ENCODE data around the gene PDLIM5.

PDLIM5 gene

GRCh38 chr4:94610145-94610544 is 158.4 kb downstream of the PDLIM5 start:
- Histone ChIP-seq H3K4me1 (ENCODE audit: insufficient read depth, low read length, poor library complexity, severe bottlenecking) (no peaks in the 10 kb centered on the region), H3K9ac (ENCODE audit: low read depth, low read length, poor library complexity, severe bottlenecking) (no peak overlapping the region), H3K27me3 (ENCODE audit: insufficient read depth, low read length, poor library complexity, severe bottlenecking) (no peaks in the 10 kb centered on the region), H3K9me3 (ENCODE audit: insufficient read depth, low read depth, low read length) (no peaks in the 10 kb centered on the region), H3K4me2 (ENCODE audit: low read depth, low read length, poor library complexity, severe bottlenecking) (no peak overlapping the region), H3K9me2 (replicated peaks; ENCODE audit: low read depth, low read length) (no peaks in the 10 kb centered on the region), H3K79me2 (ENCODE audit: insufficient read depth, low read length) (no peaks in the 10 kb centered on the region), H2AFZ (ENCODE audit: low read length) (no peak overlapping the region), H4K20me1 (ENCODE audit: insufficient read depth, low read length, poor library complexity, severe bottlenecking) (no peaks in the 10 kb centered on the region), H3K36me3 (ENCODE audit: insufficient read depth, low read length) (no peaks in the 10 kb centered on the region), H3K4me3 (ENCODE audit: low read length, poor library complexity, severe bottlenecking) (no peak overlapping the region), H3F3A (ENCODE audit: low read depth) (no peaks in the 10 kb centered on the region)
- no peak for TF ChIP-seq CTCF (conservative IDR thresholded peaks at IDR 0.05; ENCODE audit: low read length)
- no peak for TF ChIP-seq EZH2phosphoT487 (IDR thresholded peaks at IDR 0.05; ENCODE audit: borderline replicate concordance)

GRCh38 chr4:94613248-94613647 is 161.5 kb downstream of the PDLIM5 start:
- no peaks in the 10 kb centered on the region for H3K4me1 ChIP-seq (ENCODE audit: insufficient read depth, low read length, poor library complexity, severe bottlenecking)
- H4K20me1 ChIP-seq (ENCODE audit: insufficient read depth, low read length, poor library complexity, severe bottlenecking) = no peaks in the 10 kb centered on the region
- TF ChIP-seq EZH2phosphoT487 (IDR thresholded peaks at IDR 0.05; ENCODE audit: borderline replicate concordance) = no peak
- no peak for TF ChIP-seq CTCF (conservative IDR thresholded peaks at IDR 0.05; ENCODE audit: low read length)
- no peaks in the 10 kb centered on the region for H3K9me2 ChIP-seq (replicated peaks; ENCODE audit: low read depth, low read length)
- no peaks in the 10 kb centered on the region for H3K9me3 ChIP-seq (ENCODE audit: insufficient read depth, low read depth, low read length)
- no peak overlapping the region for H3K4me2 ChIP-seq (ENCODE audit: low read depth, low read length, poor library complexity, severe bottlenecking)
- no peaks in the 10 kb centered on the region for H3F3A ChIP-seq (ENCODE audit: low read depth)
- H3K27me3 ChIP-seq (ENCODE audit: insufficient read depth, low read length, poor library complexity, severe bottlenecking) = no peaks in the 10 kb centered on the region
- H3K36me3 ChIP-seq (ENCODE audit: insufficient read depth, low read length) = no peaks in the 10 kb centered on the region; the same call in 1 of the 2 replicates
- H3K79me2 ChIP-seq (ENCODE audit: insufficient read depth, low read length) = no peaks in the 10 kb centered on the region
- H2AFZ ChIP-seq (ENCODE audit: low read length) = no peak overlapping the region
- no peak overlapping the region for H3K9ac ChIP-seq (ENCODE audit: low read depth, low read length, poor library complexity, severe bottlenecking)
- H3K4me3 ChIP-seq (ENCODE audit: low read length, poor library complexity, severe bottlenecking) = no peak overlapping the region

- TF ChIP-seq EZH2phosphoT487 (IDR thresholded peaks at IDR 0.05; ENCODE audit: borderline replicate concordance) (no peak), CTCF (conservative IDR thresholded peaks at IDR 0.05; ENCODE audit: low read length) (no peak)
- Histone ChIP-seq H2AFZ (ENCODE audit: low read length) (no peak overlapping the region), H3K9me3 (ENCODE audit: insufficient read depth, low read depth, low read length) (no peaks in the 10 kb centered on the region), H3K4me3 (ENCODE audit: low read length, poor library complexity, severe bottlenecking) (no peak overlapping the region), H3K4me2 (ENCODE audit: low read depth, low read length, poor library complexity, severe bottlenecking) (no peak overlapping the region), H4K20me1 (ENCODE audit: insufficient read depth, low read length, poor library complexity, severe bottlenecking) (no peaks in the 10 kb centered on the region), H3K36me3 (ENCODE audit: insufficient read depth, low read length) (peaks cover 8% of the 10 kb centered on the region; the same call in 1 of the 2 replicates), H3K9ac (ENCODE audit: low read depth, low read length, poor library complexity, severe bottlenecking) (no peak overlapping the region), H3K79me2 (ENCODE audit: insufficient read depth, low read length) (no peaks in the 10 kb centered on the region), H3F3A (ENCODE audit: low read depth) (no peaks in the 10 kb centered on the region), H3K9me2 (replicated peaks; ENCODE audit: low read depth, low read length) (no peaks in the 10 kb centered on the region), H3K4me1 (ENCODE audit: insufficient read depth, low read length, poor library complexity, severe bottlenecking) (no peaks in the 10 kb centered on the region), H3K27me3 (ENCODE audit: insufficient read depth, low read length, poor library complexity, severe bottlenecking) (no peaks in the 10 kb centered on the region)
Observed at GRCh38 chr4:94615451-94615850, 163.7 kb downstream of the PDLIM5 start.
